GM21423 (cell line): ENCODE results near the gene TTC23L.
A peak's percentile ranks its signal among the peaks of the same experiment; 100 is the strongest.

Source experiments
- ATAC-seq: cut with Tn5 transposase; IDR thresholded peaks from one replicate; pipeline ENCODE4 v1.9.1; 2021; ENCODE audit warnings: mild to moderate bottlenecking, moderate library complexity; ENCODE audit not compliant: unreplicated experiment

TTC23L gene

DNA sequence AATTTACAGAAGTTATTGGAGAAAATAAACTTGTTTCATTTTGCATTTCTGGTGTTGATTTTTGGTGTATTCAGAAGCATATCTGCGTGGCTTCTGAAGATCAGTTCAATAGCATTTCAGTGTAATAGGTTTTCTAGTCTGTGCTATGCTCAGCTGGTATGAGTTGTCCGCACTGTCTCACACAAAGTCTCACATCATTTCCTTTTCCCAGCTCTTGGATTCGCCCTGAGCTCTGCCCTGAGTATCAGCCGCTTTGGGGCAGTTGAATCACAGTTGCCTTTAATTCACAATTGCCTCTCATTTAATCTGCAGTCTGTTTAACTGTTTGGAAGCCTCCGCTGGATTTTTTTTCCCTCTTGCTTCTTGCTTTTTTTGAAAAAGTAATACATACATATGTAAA is 6.4 kb upstream of the TTC23L start:
- ATAC-seq, result no peak

DNA sequence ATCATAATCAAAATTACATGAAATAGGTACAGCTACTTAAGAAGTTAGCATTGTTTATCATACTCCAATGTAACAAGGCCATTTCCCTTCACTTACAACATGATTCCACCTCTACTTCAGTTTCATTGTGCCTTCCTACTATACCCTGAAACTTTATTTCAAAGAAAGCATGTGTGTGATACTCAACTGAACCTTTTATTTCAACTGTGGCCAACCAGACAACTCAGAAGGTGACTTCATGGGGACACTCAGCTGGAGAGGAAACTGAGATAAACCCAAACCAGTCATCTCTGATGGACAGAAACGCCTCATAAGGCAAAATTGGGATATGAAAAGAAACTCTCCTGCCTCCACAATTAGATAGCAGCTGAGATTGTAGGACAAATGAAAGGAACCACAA is 5.9 kb upstream of the TTC23L start:
- ATAC-seq, result no peak

DNA sequence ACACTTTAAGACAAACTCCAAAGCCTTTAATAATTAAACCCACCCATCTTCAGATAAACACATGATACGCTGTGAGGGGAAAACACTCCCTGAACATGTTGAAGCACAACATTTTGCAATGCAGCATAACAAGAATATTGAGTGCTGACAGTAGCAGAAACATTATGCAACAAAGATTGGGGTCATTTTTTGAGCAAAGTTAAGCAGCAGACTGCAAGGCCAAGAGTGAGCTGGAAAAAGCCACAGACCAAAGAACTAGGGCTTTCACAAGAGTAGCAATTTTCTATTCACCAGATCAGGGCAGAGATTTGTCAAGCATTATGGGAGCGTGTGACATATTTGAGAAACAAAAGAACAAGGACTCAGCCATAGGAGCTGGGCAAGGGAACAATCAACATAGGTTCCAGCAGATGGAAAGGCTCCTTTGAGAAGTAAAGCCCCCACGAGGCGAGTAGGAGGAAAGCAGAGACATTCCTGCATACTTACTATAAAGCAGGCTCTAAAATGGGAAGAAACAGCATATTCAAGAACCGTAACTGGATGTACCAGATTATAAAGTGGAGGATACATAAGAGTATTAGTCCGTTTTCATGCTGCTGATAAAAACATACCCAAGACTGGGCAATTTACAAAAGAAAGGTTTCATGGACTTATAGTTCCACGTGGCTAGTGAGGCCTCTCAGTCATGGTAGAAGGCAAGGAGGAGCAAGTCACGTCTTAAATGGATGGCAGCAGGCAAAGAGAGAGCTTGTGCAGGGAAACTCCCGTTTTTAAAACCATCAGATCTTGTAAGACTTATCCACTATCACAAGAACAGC is 4.8 kb upstream of the TTC23L start:
- ATAC-seq, result no peak

DNA sequence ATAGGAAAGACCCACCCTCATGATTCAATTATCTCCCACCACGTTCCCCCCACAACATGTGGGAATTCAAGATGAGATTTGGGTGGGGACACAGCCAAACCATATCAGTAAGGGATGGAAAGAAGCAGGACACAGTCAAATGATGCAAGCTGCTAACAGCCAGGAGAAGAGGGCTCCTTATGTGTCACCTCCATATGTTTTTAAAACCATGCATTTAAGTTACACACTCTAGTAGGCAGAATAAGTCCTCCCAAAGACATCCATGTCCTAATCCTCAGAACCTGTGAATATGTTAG is 4.2 kb upstream of the TTC23L start:
- no peak for ATAC-seq

DNA sequence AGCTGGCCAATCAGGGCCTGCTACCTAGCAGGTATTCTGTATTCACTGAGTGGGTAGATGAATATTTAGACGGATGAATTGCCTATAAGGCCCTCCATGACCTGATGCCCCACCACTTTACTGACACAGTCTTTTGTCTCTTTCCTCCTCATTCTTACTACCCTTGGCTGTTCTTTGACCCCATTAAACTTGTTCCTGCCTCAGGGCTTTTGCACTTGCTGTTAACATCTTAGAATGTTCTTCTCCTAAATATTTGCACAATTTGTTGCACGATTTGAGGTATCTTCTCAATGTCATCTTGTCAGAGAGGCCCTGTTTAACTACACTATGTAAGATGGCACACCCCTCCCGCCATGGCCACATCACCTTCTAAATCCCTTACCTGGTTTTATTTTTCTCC is 3.3 kb upstream of the TTC23L start:
- ATAC-seq, result no peak

DNA sequence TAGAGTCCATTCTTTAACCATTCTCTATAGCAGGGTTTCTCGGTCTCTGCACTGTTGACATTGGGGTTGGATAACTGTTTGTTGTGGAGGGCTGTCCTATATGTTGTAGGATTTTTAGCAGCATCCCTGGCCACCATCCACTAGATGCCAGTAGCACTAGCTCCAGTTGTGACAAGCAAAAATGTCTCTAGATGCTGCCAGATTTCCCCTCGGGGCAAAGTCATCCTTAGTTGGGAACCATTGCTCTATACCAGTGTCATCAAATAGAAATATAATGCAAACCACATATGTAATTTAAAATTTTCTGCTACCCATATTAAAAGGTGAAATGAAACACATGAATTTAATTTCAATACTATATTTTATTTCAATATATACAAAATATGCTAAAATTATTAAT is 2.9 kb downstream of the TTC23L start:
- ATAC-seq, result no peak

DNA sequence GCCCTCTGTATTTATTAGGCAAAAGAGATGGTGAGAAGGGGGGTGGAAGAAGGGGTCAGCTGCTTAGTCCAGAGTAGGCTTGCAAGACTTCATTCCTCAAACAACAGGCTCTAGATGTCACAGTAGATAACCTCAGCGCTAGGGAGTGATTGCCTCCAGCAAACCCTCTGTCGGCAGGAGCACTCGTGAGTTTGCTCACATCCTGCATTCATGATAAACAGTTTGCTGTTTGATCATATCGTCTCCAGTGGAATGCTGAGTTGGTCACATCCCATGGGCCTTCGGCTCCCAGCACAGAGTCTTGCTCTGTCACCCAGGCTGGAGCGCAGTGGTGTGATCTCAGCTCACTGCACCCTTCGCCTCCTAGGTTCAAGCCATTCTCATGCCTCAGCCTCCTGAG is 3.6 kb downstream of the TTC23L start:
- no peak for ATAC-seq

DNA sequence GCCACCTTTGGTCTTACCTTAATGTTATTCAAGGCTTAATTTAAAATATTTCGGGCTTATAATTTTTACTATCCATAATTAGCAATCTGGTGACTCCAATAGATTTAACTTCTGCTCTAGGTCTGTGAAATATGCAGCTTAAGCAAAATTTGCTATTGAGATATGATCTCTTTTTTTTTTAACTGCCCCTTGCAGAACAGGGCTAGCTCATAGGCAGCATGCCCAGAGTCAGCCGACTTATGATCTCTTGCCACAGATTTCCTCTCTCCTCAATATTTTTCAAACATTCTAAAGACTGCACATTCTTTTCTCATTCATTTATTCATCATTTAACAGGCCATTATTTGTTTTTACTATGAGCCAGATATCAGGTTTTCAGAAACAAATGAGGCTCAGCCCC is 4.5 kb downstream of the TTC23L start:
- ATAC-seq, result no peak

DNA sequence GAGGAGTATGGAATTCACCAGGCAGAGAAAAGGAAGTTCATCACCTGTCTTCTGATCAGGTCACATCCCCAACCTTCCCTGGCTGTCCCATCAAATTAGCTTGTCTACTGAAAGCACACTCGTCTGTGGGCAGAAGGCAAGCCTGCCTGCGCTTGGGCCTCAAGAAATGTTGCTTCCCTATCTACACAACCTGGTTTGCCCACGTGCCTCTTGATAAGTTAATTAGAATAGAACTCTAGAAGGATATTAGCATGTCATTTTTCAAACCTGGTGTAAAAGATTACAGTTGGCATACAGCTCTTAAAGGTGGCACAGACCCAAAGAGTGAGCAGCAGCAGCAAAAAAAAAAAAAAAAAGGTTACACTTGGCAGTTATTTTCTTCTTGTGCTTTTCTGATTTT is 5.1 kb downstream of the TTC23L start:
- ATAC-seq, result no peak

DNA sequence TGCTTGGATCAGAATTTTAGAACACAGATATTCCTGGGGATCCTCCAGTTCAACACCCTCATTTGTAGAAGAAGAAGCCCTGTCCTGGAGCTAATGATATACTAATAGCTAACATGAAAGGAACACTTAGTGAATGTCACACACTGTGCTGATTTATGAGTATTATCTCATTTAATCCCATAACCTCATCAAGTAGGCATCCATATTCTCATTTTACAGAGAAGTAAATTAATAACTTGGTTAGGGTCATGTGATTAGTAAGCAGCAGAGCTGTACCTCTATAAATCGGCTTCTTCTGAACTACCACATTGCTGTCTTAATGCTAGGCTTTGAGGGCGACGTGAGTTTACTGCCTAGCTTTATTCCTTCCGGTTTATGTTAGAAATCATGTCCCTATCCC is 6.0 kb downstream of the TTC23L start:
- no peak for ATAC-seq

DNA sequence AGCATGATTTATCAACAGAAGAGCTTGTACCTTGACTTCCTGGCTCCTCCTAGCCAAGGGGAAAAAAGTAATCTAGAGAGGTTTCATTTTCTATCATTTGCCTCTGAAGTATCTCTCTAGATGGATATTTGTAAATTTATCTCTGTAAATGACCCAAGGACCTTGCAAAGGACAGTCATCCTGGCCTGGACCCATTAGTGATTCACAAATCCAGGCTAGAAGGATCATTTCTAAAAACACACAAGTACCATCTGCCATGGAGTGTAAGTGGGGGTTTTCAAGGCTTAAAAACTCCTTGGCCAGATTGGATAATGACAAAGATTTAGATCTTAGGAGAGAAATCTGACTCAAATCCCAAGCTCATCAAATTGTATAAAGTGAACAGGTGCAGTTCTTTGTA is 8.1 kb downstream of the TTC23L start:
- no peak for ATAC-seq

DNA sequence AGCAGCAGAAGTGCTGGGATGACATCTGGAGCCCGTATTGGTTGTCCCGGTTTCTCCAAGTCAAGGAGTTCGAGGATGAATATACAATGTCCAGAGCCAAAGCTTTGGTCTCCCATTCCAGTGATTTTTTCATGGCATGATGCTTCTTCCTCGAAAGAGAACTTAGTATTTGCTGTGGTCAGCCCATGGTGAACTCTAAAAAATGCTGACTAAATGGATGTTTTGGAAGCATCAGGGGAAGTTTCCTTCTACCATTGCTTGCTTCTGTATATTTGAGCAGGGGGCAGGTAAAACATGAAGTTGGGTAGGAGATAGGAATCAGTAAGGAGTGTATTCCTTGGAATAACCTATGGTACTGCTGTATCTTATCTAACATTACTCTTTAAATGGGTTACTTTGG is 8.6 kb downstream of the TTC23L start:
- ATAC-seq, result no peak

DNA sequence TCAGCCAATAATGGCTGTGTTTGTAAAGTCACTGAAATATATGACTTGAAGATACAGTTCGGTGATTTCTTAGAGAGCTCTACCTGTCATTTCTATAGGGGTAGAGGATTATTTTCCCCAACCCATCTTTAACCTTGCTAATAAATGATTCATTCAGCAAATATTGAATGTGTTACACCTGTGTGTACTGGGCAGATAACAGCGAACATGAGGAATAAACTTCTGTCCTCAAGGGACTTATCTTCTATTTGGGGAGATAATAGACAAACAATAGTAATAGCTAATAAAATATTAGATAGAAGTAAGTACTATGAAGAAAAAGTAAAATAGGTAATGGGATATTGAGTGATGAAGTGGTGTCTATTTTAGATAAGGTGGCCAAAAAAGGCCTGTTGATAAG is 9.3 kb downstream of the TTC23L start:
- ATAC-seq, result no peak

DNA sequence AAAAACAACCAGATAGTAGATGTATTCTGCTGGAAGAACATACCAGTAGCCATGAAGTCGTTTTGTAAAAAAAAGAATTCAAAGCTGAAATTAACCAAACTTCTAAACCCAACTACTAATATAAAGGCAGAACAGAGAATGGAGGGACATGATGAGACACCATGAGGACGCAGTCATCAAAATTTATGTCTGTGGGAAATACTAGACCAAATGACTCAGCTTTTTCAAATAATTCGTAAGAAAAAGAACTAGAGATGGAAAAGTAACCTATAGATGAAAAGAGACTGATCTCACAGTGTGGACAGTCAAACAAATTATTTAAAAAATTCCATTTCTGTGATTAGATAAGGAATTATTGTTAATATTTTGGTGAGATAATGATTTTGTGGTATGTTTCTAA is 10.3 kb downstream of the TTC23L start:
- no peak for ATAC-seq

DNA sequence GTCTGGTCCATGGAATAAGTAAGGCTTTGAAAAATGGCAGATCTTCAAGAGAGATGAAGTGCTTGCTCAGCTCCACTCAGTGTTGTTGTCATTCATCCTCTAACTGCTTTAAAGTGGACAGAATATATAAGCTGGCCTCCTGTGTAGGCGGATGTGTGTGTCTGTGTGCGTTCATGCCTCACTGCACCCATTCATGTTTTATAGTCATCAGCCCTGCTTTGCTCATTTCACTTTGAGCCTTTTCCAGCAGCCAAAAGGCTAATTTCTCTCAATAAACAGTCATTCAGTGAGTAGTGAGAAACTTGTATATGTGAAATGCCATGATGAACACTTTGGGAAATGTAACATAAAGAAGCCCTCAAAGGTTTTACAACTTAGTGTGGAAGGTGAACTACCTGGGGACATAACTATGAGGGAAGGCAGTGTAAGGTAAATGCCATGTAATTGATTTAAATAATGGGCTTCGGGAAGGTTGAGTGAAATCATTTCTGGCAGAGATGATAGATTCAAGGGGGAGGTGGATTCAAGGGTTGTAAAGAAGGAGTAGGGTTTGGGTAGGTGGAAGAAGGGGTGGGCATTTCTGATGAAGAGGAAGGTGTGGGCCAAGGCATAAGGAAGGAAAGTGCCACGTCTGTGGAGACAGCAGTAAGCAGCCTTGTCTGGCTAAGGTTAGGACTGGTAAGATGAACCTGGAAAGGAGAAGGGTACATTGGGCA is 15.7 kb downstream of the TTC23L start:
- ATAC-seq, result peak; percentile 85

DNA sequence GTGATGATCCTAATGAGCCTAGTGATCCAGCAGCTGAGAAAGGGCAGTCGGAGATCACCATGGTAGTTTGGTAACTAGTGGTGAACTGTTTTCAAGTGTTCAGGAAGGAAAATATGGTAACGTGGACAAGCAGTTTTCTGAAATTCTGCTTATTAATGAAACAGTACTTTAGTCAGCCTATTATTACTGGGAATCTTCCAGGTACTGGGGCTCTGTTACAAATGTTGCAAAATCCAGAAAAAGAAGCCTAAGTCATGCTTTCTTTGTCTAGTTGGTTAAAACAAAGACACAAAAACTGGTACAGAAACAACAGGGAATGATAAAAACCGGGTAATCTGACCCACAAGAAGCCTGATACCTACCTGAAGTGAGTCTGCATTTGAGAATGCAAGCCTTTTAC is 18.2 kb downstream of the TTC23L start:
- no peak for ATAC-seq

DNA sequence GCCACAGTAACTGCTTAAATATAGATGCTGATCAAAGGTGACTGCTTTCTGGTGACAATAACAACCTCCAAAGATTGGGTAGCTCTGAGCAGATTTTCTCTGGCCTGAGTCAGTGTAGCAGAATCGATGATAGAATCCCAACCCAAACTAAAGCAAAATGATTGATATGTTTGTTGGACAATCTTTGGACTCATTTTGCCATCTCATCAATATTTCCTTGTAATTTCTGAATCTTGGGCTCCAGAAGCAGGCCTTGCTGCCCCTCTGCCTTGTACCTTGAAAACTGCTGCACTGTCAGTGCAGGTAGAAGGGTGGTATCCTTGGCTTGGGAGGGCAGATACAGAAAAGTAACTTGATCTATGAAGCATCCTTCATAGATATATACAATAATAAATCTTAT is 18.9 kb downstream of the TTC23L start:
- ATAC-seq, result no peak

DNA sequence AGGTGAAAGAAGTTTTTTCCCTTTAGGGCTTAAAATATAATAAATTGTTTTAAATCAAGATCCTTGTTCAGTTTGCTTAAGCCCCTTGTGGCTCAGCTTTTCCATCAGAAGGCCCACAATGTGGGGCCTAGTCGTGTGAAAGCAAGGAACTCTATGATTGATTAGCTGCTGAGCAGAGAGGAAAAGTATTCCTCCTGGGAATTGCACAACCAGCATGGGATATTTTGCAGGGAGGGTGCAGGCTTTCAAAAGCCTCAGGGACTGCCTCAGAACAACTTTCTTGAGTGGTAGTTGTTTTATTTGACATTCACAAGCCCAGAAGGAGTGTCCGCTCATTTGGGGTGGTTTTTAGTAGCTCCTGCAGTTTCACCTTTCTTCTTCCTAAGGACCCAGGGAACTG is 19.8 kb downstream of the TTC23L start:
- ATAC-seq, result no peak

DNA sequence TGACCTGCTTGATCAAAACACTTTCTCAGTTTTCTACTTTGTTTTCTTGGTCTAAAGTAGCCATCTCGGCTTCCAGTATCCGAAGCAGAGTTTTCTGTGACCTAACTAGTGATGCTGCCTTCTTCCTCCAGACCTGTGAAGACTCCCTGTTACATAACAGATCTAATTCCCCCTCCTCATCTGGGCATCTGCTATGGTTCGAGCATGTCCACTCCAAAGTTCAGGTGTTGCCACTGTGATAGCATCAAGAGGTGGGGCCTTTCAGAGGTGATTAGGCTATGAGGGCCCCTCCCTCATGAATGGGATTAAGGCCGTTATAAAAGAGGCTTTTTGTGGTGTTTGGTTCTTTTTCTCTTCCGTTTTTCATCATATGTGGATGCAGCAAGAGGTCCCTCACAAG is 20.3 kb downstream of the TTC23L start:
- no peak for ATAC-seq

DNA sequence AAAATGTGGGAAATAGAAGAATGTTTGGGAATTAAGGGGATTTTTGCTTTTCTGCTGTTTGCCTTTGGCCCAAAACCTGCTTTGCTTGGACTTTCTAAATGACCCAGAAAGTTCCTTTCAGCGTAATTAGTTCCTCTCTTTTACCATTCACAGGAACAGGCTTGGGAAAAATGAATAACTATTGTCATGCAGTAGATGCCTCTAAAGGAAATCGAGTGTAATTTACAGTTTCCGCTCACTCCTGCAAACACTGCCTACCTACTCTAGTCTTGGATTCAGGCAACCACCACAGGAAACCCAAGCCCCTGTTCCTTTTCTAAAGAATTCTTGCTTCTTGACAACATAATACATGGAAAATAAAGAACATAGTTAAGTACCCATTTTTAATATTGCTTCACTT is 25.0 kb downstream of the TTC23L start:
- ATAC-seq, result no peak

DNA sequence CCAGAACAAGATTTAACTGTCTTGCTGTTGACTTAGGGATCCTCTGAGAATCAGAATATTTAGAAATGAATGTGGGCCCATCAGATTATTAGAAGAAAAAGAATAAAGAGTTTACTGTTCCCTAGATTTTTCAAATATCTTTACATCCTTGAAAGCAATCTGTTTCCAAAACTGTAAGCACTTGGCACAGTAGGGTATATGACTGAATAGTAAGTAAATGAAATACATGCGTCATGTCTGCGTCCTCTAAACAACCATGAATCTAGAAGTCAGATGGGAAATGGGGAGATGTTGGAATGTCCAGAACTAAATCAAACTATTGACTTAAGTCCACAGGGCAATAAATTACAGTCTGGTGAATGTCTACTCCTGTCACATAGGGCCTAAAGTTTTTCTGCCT is 26.1 kb downstream of the TTC23L start:
- no peak for ATAC-seq

DNA sequence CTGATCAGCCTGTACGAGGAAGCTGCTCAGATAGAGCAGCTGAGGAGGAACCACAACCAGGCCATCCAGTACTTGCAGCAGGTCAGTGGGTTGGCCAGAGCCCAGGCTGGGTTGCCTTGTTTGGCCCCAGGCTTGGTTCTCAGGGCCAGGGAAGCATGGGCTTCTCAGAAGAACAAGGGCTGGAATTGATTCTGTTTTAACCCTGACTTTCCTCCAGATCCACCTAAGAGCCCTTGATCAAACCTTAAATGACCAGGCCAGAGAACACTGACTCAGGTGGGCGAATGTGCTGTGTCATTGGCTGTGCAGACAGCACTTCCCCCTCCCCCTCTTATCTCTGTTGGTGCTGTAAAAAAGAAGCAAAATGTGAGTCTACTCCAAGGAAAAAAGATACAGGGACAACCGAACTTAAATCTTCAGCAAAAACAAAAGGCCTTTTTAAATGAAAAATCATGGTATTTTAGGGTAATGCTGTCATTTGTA is 28.1 kb downstream of the TTC23L start:
- no peak for ATAC-seq

DNA sequence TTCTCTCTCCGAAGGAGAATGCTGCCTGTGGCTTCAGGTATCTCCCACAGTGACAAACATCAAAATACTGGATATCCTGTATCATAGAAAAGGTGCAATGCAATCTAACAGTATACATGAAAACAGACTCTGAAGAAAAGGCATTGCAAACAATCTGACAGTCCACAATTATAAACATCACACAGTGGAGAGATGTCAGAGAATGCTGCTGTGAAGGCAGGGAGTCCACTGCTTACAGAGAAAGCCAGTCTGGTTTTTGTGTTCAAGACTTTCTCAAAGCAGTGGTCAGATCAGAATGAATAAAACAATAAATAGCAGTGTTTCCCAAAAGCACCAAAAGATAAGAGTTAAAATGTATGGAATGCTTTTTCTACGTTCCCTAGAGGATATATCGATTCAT is 28.7 kb downstream of the TTC23L start:
- ATAC-seq, result no peak
